IMR-90 (cell line): ENCODE measurements around the gene TMEM131. TPM values are rescaled to one million over a fixed set of nuclear protein-coding genes. Genes with fewer than 3 reads are reported as not detected.

ENCODE experiments used
- ATAC-seq: fragments of 200-7000 bp; cut with Tn5 transposase; 2 replicates; pipeline ENCODE4 v1.9.1; 2020; ENCODE audit warnings: low read depth, mild to moderate bottlenecking, moderate library complexity
- BruUV-seq: library from RNA; stranded (reverse); fragments of 400-500 nt; replicated peaks from 2 replicates; lab custom pipeline; 2021; lab: Mats Ljungman, UMichigan
- CTCF ChIA-PET: fragments of 300-600 bp; formaldehyde crosslinking; extraction: SDS; loops from one replicate; lab custom pipeline; 2021; ENCODE audit warnings: antibody characterized with exemption; lab: Yijun Ruan, JAX
- POLR2A ChIA-PET: fragments of 300-600 bp; sonication (Branson Sonifier 250); formaldehyde crosslinking; loops from one replicate; lab custom pipeline; 2022; ENCODE audit warnings: antibody characterized with exemption; ENCODE audit not compliant: unreplicated experiment; lab: Charles Lee
- DNase-seq: peaks from one replicate; pipeline ENCODE4 v3.0.0; 2013
- H2AFZ ChIP-seq: replicated peaks from 2 replicates; pipeline ENCODE3; 2013; ENCODE audit warnings: low read length, mild to moderate bottlenecking; ENCODE audit not compliant: poor library complexity
- H2AK5ac ChIP-seq: 2 replicates; pipeline ENCODE4 v1.6.1; 2013; ENCODE audit warnings: low read depth, low read length, inconsistent platforms
- H2AK9ac ChIP-seq: replicated peaks from 2 replicates; pipeline ENCODE3; 2013; ENCODE audit warnings: mild to moderate bottlenecking, low read depth, low read length, moderate library complexity; ENCODE audit not compliant: poor library complexity
- H2BK120ac ChIP-seq: 2 replicates; pipeline ENCODE4 v1.6.1; 2013; ENCODE audit warnings: low read depth, low read length, inconsistent platforms
- H2BK15ac ChIP-seq: 3 replicates; pipeline ENCODE4 v1.6.1; 2013; ENCODE audit warnings: low read depth, low read length, inconsistent platforms
- H2BK20ac ChIP-seq: 2 replicates; pipeline ENCODE4 v1.6.1; 2013; ENCODE audit warnings: low read depth, mild to moderate bottlenecking, inconsistent platforms, low read length, moderate library complexity
- H2BK5ac ChIP-seq: 2 replicates; pipeline ENCODE4 v1.6.1; 2013; ENCODE audit warnings: mild to moderate bottlenecking, low read depth, low read length, inconsistent platforms; ENCODE audit not compliant: poor library complexity, severe bottlenecking
- H3K14ac ChIP-seq: replicated peaks from 2 replicates; pipeline ENCODE4 v1.6.1; 2013; ENCODE audit warnings: low read depth, low read length, inconsistent platforms
- H3K18ac ChIP-seq: 2 replicates; pipeline ENCODE4 v1.6.1; 2013; ENCODE audit warnings: low read depth, low read length, control low read depth
- H3K23ac ChIP-seq: 2 replicates; pipeline ENCODE4 v1.6.1; 2013; ENCODE audit warnings: low read depth, low read length, inconsistent platforms
- H3K27ac ChIP-seq: 2 replicates; pipeline ENCODE4 v1.5.1; 2013; ENCODE audit warnings: mild to moderate bottlenecking, control low read depth, low read length; ENCODE audit not compliant: insufficient read depth
- H3K27me3 ChIP-seq: 2 replicates; pipeline ENCODE4 v1.6.1; 2013; ENCODE audit warnings: low read length; ENCODE audit not compliant: control insufficient read depth, insufficient read depth
- H3K36me3 ChIP-seq: 2 replicates; pipeline ENCODE4 v1.6.1; 2013; ENCODE audit warnings: low read length, mixed read lengths; ENCODE audit not compliant: control insufficient read depth, insufficient read depth
- H3K4ac ChIP-seq: 2 replicates; pipeline ENCODE4 v1.6.1; 2013; ENCODE audit warnings: low read depth, low read length, inconsistent platforms
- H3K4me1 ChIP-seq: 2 replicates; pipeline ENCODE4 v1.6.1; 2013; ENCODE audit warnings: low read length, mixed read lengths; ENCODE audit not compliant: control insufficient read depth, insufficient read depth
- H3K4me2 ChIP-seq: 2 replicates; pipeline ENCODE4 v1.6.1; 2013; ENCODE audit warnings: low read depth, mild to moderate bottlenecking, control low read depth, low read length, moderate library complexity
- H3K4me3 ChIP-seq: 2 replicates; pipeline ENCODE4 v1.5.1; 2013; ENCODE audit warnings: low read depth, mild to moderate bottlenecking, control low read depth, low read length, moderate library complexity; ENCODE audit not compliant: insufficient read depth
- H3K56ac ChIP-seq: 2 replicates; pipeline ENCODE4 v1.6.1; 2013; ENCODE audit warnings: low read length, inconsistent platforms; ENCODE audit not compliant: insufficient read depth; ENCODE audit errors: extremely low read depth
- H3K79me1 ChIP-seq, 2 experiments: 2 replicates each; pipeline ENCODE4 v1.6.1; 2013; ENCODE audit warnings: low read length in 2 of 2, inconsistent platforms in 1 of 2, low read depth in 1 of 2
- H3K9ac ChIP-seq: 2 replicates; pipeline ENCODE4 v1.6.1; 2013; ENCODE audit warnings: low read depth, low read length, control low read depth
- H3K9me1 ChIP-seq: 2 replicates; pipeline ENCODE4 v1.6.1; 2013; ENCODE audit warnings: low read length, inconsistent platforms; ENCODE audit not compliant: insufficient read depth
- H3K9me3 ChIP-seq: 2 replicates; pipeline ENCODE4 v1.6.1; 2013; ENCODE audit warnings: low read length; ENCODE audit not compliant: control insufficient read depth, insufficient read depth
- H4K20me1 ChIP-seq: 2 replicates; pipeline ENCODE4 v1.6.1; 2013; ENCODE audit warnings: low read length, inconsistent platforms; ENCODE audit not compliant: insufficient read depth
- H4K5ac ChIP-seq: 2 replicates; pipeline ENCODE4 v1.6.1; 2013; ENCODE audit warnings: mild to moderate bottlenecking, low read depth, low read length, control low read depth
- H4K8ac ChIP-seq, 2 experiments: 2 replicates each; pipeline ENCODE4 v1.6.1; 2013; ENCODE audit warnings: low read depth in 2 of 2, low read length in 2 of 2, control low read depth in 1 of 2, inconsistent platforms in 1 of 2
- H4K91ac ChIP-seq: 2 replicates; pipeline ENCODE4 v1.6.1; 2013; ENCODE audit warnings: low read depth, low read length, inconsistent platforms; ENCODE audit not compliant: insufficient read depth
- BHLHE40 ChIP-seq: fragments of 150-350 bp; IDR thresholded peaks from 2 replicates; pipeline ENCODE4 v1.6.1; 2016; ENCODE audit warnings: mild to moderate bottlenecking, low read depth, low read length
- CEBPB ChIP-seq: IDR thresholded peaks from 2 replicates; pipeline ENCODE4 v1.6.1; 2012; ENCODE audit warnings: low read depth, low read length, improper control_type of control experiment
- CTCF ChIP-seq: conservative IDR thresholded peaks from 2 replicates; pipeline ENCODE4 v1.5.1; 2012; ENCODE audit warnings: mild to moderate bottlenecking, low read depth, low read length, improper control_type of control experiment
- ELK1 ChIP-seq: fragments of 150-350 bp; IDR thresholded peaks from 2 replicates; pipeline ENCODE4 v1.6.1; 2016; ENCODE audit warnings: low read depth, mild to moderate bottlenecking, low read length, moderate library complexity, borderline replicate concordance
- FOS ChIP-seq: fragments of 150-350 bp; IDR thresholded peaks from 2 replicates; pipeline ENCODE4 v1.6.1; 2016; ENCODE audit warnings: low read depth, low read length
- MAFK ChIP-seq: IDR thresholded peaks from 2 replicates; pipeline ENCODE4 v1.6.1; 2012; ENCODE audit warnings: low read depth, low read length, improper control_type of control experiment
- MAZ ChIP-seq: IDR thresholded peaks from 2 replicates; pipeline ENCODE4 v1.6.1; 2012; ENCODE audit warnings: low read depth, mild to moderate bottlenecking, low read length, improper control_type of control experiment, moderate library complexity, borderline replicate concordance
- POLR2A ChIP-seq: IDR thresholded peaks from 2 replicates; pipeline ENCODE4 v1.6.1; 2012; ENCODE audit warnings: mild to moderate bottlenecking, low read depth, low read length
- RAD21 ChIP-seq: IDR thresholded peaks from 2 replicates; pipeline ENCODE4 v1.6.1; 2012; ENCODE audit warnings: low read length, improper control_type of control experiment
- RFX5 ChIP-seq: IDR thresholded peaks from 2 replicates; pipeline ENCODE4 v1.8.0; 2012; ENCODE audit warnings: low read depth, mild to moderate bottlenecking, low read length, moderate library complexity
- SMC3 ChIP-seq: fragments of 150-350 bp; IDR thresholded peaks from 2 replicates; pipeline ENCODE4 v1.6.1; 2016; ENCODE audit warnings: low read depth, mild to moderate bottlenecking, antibody characterized with exemption, low read length, moderate library complexity
- USF2 ChIP-seq: fragments of 150-350 bp; IDR thresholded peaks from 2 replicates; pipeline ENCODE4 v1.6.1; 2017; ENCODE audit warnings: mild to moderate bottlenecking, antibody characterized with exemption, low read length, low read depth
- WGBS, 2 experiments: methylation state at CpG; one replicate each; pipeline versions ENCODE4 v1.1.5 to v1.1.7; 2013; ENCODE audit warnings: missing lambda C conversion rate in 2 of 2; ENCODE audit not compliant: insufficient read length in 1 of 2; ENCODE audit errors: extremely low coverage in 2 of 2; 5-methylcytosine and 5-hydroxymethylcytosine counted together
- dilution Hi-C: fragments of 300-500 bp; cut with HindIII; formaldehyde crosslinking; loops from one replicate; pipeline ENCODE4 v1.14.3; 2018; ENCODE audit warnings: low sequenced_read_pairs; ENCODE audit not compliant: unreplicated experiment
- in situ Hi-C: fragments of 300-500 bp; cut with MboI; formaldehyde crosslinking; loops from 3 replicates; pipeline ENCODE4 v1.14.3; 2019; ENCODE audit warnings: low sequenced_read_pairs, inconsistent platforms, mixed read lengths
- intact Hi-C: fragments of 100-400 bp; cut with micrococcal nuclease; formaldehyde crosslinking; loops from 2 replicates; pipeline ENCODE4 v1.10.0; 2022
- polyA plus RNA-seq, 3 experiments: library from polyadenylated mRNA; depleted of rRNA; stranded (reverse); fragments of >200 nt; gene quantifications; 2 replicates each; pipeline ENCODE4 v1.2.3, GENCODE V29; 2012; ENCODE audit warnings: low replicate concordance in 1 of 3
- total RNA-seq: library from RNA; depleted of rRNA; stranded (reverse); fragments of >200 nt; gene quantifications from 2 replicates; pipeline ENCODE4 v1.2.3, GENCODE V29; 2012

TMEM131 gene
- total and polyA plus RNA-seq, 2 of the 4 experiments (the other 2 are of a cell fraction): 13.3 to 14.0 TPM

- H3K4me2 ChIP-seq: no peak overlapping the region
- CTCF ChIA-PET: no interaction called here
- no peak overlapping the region for H3K23ac ChIP-seq
- H4K91ac ChIP-seq: no peak overlapping the region
- no peak overlapping the region for H3K56ac ChIP-seq
- intact Hi-C loops: no loop called here
- H2AK9ac ChIP-seq: no peak overlapping the region
- WGBS, 2 experiments: no CpG with 5 or more reads among the region's 1 CpG
- POLR2A ChIA-PET: no interaction called here
- no peak overlapping the region for H2AK5ac ChIP-seq
- H3K9ac ChIP-seq: no peak overlapping the region
- no peak overlapping the region for H2BK15ac ChIP-seq
- DNase-seq (peak; percentile 16), ATAC-seq (no peak)
- no peak overlapping the region for H2AFZ ChIP-seq
- no peak overlapping the region for H3K14ac ChIP-seq
- no peak for TF ChIP-seq MAFK
- TF ChIP-seq CTCF: no peak
- no peak for TF ChIP-seq MAZ
- TF ChIP-seq RAD21: no peak
- no peak for TF ChIP-seq ELK1
- no peak for TF ChIP-seq POLR2A
- TF ChIP-seq CEBPB: no peak
- no peak for TF ChIP-seq FOS
- TF ChIP-seq RFX5: no peak
- TF ChIP-seq SMC3: no peak
- no peak for TF ChIP-seq BHLHE40
- TF ChIP-seq USF2: no peak
- H2BK20ac ChIP-seq: no peak overlapping the region
- H3K4me1 ChIP-seq: 0 out of 2 replicates have a peak, but pooled peaks cover under 1% of the 10 kb centered on the region
- H3K27ac ChIP-seq: no peak overlapping the region
- no peak overlapping the region for H4K8ac ChIP-seq
- no peaks in the 10 kb centered on the region for H3K9me3 ChIP-seq
- in situ Hi-C loops: no loop called here
- dilution Hi-C loops: no loop called here
- peaks cover 43% of the 10 kb centered on the region for H3K36me3 ChIP-seq
- peaks cover under 1% of the 10 kb centered on the region; the same call in 1 of the 2 replicates for H3K9me1 ChIP-seq
- BruUV-seq: no TSS peak
- no peak overlapping the region for H4K5ac ChIP-seq
- no peak overlapping the region for H2BK5ac ChIP-seq
- no peak overlapping the region for H3K18ac ChIP-seq
- H3K4me3 ChIP-seq: no peak overlapping the region
- H3K79me1 ChIP-seq: no peaks in the 10 kb centered on the region
- no peak overlapping the region for H3K4ac ChIP-seq
- no peaks in the 10 kb centered on the region for H4K20me1 ChIP-seq
- no peak overlapping the region for H2BK120ac ChIP-seq
- H3K27me3 ChIP-seq: no peaks in the 10 kb centered on the region
Measured at GRCh38 chr2:97758131-97758705, 237.5 kb downstream of the TMEM131 start.
